HG02981 (cell line): ENCODE results near the gene DNHD1.
"Not testable (repeated sequence)": the region's sequence is repeated elsewhere in the genome, so short reads cannot be mapped to it uniquely, and the experiment has no call there.

ENCODE experiments used
- ATAC-seq: cut with Tn5 transposase; IDR thresholded peaks from one replicate; pipeline ENCODE4 v1.9.1; 2021; ENCODE audit warnings: mild to moderate bottlenecking, moderate library complexity; ENCODE audit not compliant: unreplicated experiment

The DNHD1 gene

DNA sequence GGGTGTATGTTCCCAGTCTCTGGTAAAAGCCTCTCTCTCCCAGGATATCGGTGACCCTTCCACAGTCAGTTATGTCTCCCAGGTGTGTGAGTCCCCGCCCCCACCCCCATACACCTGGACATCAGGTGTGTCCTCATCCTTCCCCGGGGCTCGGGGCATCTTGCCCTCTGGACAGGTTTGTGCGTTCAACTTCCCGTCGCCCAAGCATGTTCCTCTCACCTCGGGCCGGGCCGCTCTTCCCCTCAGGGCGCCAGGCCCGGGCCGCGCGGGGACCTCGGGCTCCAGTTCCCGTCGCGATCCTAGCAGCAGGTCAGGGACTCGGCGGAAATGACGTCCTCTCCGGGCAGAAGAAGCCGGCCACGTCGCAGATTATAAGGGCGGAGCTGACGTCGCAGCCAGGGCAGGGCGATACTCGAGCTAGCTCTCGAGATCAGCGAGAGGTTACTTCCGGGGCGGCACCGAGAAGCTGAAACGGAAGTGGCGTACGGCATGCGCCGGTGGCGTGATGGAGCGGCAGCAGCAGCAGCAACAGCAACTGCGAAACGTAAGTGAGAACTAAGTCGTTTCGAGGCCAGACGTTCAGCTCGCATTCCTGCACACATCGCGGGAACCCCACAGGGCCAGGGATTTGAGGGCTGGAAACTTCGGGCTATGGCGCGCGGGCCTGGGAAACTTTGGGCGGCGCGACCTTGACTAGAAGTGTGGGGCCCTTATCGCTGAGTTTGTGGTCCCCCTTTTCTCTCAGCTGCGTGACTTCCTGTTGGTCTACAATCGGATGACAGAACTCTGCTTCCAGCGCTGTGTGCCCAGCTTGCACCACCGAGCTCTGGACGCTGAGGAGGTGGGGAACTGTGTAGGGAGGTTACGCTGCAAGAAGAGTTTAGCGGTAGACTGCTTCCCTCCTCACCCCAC lies 15.8 kb upstream of the DNHD1 start, which contains the start of the genes ARFIP2 and TIMM10B:
TSS of gene ARFIP2 (minus strand) at position 320 of the 912 bp plus-strand sequence. CDS start 910 bp downstream, outside the sequence.
TSS of gene TIMM10B (plus strand) at position 490 of the 912 bp plus-strand sequence. CDS start at position 506, 16 bp downstream.
- peak; percentile 99 for ATAC-seq

DNA sequence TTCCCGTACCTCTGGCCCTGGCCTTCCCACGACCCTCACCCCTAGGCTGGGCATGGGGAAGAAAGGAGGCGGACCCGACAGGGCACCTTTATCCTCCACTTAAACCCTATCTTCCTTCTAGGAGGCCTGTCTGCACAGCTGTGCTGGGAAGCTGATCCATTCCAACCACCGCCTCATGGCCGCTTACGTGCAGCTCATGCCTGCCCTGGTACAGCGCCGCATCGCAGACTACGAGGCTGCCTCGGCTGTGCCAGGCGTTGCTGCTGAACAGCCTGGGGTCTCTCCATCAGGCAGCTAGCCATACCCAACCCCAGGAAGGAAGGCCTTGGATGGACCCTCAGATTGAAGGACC lies 15.2 kb upstream of the DNHD1 start:
- peak; percentile 1 for ATAC-seq

DNA sequence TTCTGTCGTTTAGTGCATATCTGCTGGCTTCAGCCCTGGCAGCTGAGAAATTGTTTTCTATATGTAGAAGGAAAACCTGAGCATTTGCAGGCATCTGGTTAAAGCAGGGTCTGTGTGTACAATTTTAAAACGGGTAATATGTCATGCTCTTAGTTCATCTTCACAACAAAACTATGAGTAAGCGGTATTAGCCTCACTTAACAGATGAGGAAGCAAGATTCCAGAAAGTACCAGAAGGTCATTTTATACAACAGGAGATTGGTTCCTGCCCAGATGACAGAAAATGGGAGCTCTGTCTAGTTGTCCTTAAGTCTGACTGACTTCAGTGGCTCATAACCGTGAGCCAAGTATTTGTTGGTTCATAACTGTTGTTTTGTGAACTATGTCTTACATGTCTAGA lies 14.6 kb upstream of the DNHD1 start:
- no peak for ATAC-seq

DNA sequence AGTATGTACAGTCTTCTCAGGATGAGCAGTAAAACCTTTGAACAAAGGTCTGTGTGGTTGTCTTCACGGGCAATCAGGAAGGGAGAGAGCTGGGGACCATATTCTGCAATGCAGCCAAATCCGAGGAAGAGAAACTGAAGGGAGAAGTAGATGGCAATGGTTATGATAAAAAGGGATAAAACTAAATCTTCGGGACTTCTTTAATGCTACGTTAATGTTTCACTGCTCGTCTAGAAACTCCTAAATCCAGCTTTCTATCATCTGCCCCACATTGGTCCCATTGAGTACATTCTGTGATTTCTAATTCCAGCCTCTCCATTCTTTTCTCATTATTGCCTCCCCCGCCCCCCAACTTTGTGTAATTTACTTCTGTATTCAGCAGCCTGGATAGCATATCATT lies 14.1 kb upstream of the DNHD1 start:
- no peak for ATAC-seq

DNA sequence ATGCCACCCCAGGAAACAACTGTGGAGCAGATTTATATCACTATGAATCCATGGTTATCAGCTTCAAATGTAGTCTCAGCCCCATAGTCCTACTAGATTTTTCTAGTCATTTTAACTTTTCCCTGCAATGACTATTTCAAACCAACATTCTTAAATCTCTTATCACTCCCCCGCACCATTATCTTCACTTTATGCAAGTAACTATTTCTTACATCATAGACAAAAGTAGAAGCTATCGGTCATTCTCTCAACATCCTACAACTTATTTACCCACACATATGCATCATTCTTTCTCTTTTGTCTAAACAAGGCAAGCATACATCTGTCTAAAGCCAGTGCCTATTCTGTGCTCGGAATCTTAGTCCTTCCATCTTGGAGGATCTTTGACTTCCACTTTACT lies 11.4 kb upstream of the DNHD1 start:
- no peak for ATAC-seq

DNA sequence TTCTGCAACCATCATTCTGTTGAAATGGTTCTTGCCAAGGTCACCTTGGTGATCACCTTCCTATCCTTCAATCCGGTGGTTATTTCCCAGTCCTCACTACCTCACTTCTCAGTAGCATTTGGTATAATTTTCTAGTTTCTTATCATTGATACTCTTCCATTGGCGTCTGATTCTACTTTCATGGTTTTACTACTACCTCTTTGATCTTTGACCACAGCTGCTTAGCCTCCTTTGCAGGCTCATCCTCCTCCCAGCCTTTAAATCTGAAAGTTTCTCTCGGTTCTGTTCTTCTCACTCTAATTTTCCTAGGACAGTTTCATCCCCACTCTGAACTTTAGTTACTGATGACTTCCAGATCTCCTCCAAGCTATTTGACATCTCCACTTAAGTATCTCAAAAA lies 10.8 kb upstream of the DNHD1 start:
- ATAC-seq = no peak

DNA sequence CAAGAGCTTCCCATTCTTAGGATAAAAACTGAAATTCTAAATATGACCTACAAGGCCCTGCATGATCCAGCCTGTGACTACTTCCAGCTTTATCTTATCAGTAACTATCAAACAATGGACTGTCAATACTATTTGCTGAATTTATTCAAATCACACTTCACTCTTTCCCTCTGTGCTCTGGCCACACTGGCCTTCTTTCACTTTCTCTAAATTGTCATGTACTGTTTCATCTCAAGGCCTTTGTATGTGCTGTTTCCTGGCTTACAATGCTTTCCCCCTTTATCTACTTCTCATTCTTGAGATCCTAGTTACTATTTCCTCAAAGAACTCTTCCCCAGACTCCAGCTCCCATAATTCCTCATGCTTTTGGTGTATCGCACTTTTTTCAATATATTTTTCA lies 10.1 kb upstream of the DNHD1 start:
- ATAC-seq = no peak

DNA sequence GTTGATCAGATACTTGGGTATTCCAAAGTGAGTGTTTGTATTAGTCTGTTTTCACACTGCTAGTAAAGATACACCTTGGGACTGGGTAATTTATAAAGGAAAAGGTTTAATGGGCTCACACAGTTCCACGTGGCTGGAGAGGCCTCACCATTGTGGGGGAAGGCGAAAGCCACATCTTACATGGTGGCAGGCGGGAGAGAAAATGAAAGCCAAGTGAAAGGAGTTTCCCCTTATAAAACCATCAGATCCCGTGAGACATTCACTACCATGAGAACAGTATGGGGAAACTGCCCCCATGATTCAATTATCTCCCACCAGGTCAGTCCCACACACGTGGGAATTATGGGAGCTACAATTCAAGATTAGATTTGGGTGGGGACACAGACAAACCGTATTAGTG lies 8.7 kb upstream of the DNHD1 start:
- ATAC-seq = no peak

DNA sequence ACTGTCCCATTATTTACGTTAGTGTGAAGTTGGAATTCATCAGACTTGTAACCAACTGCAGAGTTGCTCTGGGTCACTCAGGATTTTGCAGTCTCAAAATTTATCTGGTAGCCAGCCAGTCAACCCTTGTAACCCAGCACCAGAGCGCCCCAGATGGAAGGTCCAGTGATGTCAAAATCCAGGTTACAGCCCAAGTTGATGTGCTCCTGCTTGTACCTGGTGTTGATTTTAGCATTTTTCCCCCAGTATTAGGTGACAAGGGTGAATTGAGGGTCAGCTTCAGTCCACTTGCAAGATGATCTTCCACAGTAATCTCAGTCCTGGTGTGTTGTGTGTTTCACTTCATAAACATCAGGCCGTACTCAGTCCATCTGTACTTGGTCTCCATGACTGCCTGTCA lies 8.3 kb upstream of the DNHD1 start:
- ATAC-seq = no peak

DNA sequence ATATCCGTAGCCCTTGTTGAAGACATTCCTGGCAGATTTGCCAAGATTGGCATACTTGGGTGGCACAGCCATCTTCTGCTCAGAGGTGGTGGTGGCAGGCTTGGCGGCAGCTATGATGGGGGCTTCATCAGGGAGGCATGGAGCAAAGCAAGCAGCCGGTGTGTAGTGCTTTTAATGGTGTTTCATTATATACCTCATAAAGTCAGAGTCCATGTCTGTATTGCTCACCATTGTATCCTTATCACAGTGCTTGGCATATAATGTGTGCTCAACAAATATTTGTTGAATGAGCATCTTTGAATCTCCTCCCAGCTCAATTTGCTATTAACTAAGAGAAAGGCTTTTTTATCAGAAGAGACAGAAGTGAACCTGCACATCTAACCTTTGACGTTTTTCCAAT lies 7.8 kb upstream of the DNHD1 start:
- no peak for ATAC-seq

DNA sequence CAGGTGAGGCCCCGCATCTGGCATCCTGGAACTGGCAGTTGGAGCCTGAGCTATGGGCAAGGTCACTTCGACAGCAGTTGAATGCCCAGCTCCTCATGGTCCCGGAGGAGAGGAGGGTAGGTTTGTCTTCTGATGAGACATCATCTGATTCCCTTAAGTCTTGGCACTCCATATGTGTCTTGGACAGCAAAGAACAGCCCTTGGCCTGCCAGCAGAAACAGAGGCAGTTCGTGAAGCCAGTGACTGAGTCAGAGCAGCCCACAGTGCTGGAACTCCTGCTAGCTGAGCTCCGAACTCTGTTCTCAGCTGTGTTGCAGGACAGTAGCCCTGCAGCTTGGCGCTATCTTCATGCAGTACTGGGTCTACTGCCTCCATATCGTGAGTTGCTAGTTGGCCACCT lies 1.0 kb downstream of the DNHD1 start:
- ATAC-seq = no peak

DNA sequence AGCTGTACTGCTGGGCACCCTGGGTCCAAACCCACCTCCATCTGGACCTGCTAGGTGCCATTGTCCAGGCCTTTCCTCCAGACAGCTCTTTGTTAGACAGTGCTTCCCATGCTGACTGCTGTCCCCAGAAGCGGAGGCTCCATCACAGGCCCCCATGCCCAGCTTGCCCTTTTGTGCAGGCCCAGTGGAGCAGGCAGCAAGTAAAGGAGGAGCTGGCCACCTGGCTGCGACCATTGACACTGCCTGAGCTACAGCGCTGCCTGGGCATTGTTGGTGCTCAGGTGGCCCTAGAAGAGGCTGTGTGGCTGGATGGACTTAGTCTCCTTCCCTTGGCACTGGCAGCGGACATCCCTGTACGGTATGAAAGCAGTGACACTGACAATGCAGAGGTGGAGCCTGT lies 1.5 kb downstream of the DNHD1 start:
- ATAC-seq = no peak

DNA sequence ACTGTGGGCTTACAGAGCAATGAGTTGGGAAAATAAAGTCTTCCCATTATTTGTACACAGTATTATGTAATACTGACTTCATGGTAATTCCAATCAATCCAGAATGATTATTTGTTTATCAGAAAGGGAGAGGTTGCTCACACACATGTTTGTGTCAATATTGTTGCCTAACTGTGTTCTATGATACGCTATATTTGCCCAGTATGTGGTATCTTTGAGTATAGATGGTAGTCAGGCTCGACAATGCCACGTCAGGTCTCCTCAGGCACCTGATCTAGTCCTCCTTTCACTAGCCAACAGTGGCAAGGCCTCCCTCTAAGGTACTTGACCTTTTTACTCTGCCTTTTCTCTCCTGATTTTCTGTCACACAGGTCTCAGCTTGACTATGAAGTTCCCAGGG lies 5.3 kb downstream of the DNHD1 start:
- ATAC-seq = no peak

DNA sequence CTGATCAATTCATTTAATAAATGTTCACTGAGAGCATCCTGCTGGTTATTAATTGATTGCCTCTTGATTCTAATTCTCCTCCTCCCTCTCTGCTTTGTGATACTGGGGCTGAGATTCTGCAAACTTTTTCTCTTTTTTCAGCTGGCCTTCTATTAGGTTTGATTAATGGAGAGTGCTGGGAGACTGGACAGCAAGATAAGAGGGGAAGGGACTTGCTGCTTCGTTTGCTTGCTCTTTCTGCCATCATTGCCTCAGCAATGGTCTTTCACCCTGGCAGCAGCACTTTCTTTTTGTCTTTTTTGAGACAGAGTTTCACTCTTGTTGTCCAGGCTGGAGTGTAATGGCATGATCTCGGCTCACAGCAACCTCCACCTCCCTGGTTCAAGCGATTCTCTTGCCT lies 7.1 kb downstream of the DNHD1 start:
- ATAC-seq = no peak

DNA sequence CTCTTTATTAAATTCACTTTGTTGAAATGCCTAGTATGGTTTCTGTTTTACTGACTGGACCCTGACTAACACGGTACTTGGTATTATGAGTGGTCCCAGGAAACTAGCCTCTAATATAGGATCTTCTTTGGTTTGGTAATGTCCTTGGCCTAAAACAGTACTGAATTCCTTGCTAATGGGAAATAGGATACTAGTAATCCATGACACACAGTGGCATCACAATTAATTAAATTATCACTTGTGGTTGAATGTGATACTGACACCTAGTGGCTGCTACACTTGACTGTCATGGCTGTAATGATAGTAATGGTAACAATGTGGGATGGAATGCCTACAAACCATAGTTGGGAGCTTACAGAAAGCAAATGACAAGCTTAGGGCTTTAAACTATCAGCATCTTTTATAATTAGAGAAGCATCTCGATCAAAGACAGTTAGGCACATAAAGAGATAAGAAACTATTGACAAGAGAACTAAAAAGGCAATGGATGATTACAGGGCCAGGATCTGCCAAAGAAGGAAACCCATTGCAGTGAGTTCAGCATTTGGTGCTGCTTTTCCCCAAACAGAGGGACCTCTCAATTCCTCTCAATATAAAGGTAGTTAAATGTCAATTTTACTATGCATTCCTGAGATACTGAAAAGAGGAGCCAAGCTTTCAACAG lies 8.6 kb downstream of the DNHD1 start:
- peak; percentile 65 for ATAC-seq

DNA sequence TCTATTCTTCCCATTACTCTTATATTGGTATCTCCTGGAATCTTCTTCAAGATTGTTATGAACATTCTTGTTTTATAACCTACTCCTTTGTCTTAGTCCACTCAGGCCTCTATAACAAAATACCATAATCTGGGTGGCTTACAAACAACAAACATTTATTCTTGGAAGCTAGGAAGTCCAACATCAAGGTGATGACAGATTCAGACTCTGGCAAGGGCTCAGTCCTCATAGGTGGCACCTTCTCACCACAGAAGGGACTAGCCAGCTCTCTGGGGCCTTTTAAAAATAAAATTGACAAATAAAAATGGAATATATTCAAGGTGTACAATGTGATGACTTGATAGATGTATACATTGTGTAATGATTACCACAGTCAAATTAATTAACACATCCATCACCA lies 19.8 kb downstream of the DNHD1 start:
- no peak for ATAC-seq

DNA sequence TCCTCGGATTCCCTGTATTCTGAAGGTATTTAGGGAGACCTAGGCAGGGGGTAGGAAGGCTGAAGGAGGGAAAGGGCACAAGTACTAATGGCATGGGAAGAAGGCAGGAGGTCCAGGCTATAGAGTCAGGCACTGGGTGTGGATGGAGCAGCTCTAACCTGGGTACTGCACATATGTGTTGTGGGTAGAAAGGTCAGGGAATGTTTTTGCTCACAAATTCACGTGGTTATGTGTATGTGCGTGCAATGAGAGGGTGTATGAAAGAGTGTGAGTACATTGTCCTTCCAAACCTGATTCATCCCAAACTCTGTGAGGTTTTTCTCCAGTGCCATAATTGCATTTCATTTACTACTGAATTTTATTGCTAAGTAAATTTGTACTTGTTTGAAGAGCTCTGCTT lies 23.2 kb downstream of the DNHD1 start:
- no peak for ATAC-seq

DNA sequence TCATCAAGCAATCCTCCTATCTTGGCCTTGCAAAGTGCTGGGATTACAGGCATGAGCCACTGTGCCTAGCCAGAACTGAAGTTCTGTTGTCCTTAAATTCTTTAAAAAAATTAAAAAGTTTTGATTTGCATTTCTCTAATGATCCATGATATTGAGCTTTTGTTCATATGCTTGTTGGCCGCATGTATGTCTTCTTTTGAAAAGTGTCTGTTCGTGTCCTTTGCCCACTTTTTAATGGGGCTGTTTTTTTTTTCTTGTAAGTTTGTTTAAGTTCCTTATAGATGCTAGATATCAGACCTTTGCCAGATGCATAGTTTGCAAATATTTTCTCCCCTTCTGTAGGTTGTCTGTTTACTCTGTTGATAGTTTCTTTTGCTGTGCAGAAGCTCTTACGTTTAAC lies 24.9 kb downstream of the DNHD1 start:
- ATAC-seq = not testable (repeated sequence)

DNA sequence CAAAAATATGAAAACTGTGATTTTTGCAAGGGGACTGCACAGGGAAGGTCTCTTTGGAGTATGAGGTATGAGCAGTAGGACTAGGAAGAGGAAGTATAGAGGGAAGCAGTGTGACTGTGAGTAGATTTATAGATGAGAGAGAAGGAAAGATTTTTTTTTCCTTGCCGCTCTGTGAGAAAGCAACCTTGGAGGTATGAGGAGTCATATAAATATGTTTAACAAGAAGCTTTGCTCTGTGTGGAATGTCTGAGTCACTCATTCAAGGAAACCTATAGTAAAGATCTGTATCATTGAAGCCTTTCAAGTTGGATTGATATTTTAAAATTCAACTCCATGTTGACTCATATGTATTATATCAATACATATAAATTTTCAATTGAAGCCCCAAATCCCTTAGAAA lies 26.2 kb downstream of the DNHD1 start:
- ATAC-seq = no peak

DNA sequence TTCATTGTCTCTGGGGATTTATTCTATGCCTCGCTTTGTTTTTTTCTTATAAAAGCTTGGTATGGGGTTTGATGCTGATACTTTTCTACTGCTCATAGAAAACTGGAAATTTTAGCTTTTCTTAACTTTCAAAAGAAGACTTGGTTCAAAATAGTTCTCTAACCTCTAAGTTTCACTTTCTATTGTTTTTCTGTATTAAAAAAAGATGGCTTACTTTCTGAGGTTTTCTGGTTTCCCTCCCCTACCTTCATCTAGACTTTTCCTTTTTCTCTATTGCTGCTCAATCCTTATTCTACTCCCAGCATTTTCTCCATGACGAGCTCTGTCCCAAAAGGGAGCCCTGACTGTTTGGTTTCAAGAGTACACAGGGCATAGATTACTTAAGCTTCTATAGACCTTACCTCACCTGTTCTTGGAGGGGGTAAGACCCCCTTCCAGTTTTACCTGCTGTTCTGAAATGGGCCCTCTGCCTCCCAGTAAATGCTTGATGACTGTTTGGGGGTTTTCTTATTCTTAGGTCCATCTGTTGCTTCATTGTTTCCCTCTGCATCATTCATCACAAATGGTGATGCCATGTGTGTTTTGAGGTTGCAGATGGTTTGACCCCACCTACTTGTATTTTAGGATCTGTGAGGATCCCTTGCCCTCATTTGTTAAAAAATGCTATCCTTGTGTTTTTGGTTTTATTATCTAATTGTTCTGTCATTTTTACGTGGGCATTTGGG lies 29.5 kb downstream of the DNHD1 start:
- ATAC-seq = no peak

DNA sequence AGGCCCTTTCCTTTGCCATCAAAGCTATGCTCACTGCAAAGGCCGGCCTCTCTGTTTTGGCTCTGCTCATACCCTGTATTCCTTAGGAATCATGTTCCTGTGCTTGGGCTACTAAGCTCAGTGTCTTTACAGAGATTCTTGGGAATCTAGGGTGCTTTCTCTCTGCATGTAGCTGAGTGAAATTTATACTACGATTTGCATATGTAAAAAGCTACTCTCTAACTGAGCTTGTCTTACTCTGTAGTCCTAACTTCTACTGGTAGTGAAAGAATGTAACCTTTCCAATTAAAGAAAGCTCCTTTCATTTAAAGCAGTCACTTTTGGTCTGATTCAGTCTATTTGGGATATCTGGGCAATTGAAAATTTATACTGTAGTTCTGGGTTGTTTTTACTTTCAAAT lies 32.2 kb downstream of the DNHD1 start:
- no peak for ATAC-seq

DNA sequence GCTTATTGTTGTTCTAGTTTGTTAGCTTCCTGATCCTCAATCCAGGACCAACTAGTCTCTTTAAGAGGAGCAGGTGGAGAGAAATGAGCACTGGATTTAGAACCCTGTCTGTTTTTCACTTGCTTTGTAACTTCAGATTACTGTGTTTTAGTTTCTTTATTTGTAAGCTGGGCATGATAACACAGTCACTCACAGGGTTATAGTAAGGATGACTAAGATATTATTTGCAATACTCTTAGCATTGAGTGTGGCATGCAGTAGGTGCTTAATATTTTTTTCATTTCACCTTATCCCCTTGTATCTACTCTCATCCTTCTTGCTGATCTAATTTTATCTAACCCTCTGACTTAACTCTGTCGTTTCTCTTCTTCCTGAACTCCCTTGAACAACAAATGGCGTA lies 33.8 kb downstream of the DNHD1 start:
- ATAC-seq = no peak
